Measurements from ENCODE around the gene RLBP1. TPM values are rescaled to one million over a fixed set of nuclear protein-coding genes. Genes with fewer than 3 reads are reported as not detected.

RLBP1 gene
- total RNA-seq, 1 donor from 2014 or later = not detected

DNA sequence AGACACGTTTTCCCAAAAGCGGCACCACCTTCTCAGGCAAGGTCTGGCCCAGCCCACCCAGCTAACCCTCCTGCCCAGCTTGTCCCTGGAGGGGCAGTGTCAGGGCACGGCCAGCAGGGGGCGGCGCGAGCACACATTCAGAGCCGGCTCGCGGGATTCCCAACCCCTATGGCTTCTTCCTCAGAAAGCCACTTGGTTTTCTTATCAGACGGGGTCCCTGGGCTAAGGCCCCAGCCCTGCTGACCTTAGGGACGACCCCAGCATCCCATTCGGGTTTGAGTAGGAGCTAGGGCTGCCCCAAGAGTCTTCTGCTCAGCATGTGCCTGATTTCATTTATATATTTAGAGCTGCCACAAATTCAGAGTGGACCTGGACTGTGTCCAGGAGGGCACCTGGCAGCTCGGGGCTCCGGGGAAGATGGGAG lies 14.5 kb downstream of the RLBP1 start:
- peak; percentile 68 for DNase-seq (ENCODE audit: low read depth)

DNA sequence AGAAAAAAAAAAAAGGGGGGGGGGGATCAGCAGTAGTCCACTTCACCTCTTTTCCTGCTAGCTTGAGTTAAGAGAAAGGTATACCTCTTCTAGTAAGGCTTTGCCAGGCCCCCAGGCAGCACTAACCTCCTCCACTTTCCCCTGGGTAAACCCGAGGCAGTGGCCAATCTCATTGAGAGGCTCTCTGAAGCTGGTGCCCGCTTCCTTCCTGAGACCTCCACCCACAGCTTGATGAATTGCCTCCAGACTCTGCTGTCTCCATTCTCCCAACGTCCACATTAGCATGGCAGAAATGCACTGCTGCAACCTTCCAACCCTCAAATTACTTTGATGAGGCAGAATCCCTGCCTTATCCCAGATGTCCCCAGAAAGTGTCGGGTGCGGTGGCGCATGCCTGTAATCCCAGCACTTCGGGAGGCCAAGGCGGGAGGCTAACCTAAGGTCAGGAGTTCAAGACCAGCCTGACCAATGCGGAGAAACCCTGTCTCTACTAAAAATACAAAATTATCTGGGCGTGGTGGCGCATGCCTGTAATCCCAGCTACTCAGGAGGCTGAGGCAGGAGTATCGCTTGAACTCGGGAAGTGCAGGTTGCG lies 15.3 kb downstream of the RLBP1 start:
- no peak for DNase-seq (ENCODE audit: low read depth)

DNA sequence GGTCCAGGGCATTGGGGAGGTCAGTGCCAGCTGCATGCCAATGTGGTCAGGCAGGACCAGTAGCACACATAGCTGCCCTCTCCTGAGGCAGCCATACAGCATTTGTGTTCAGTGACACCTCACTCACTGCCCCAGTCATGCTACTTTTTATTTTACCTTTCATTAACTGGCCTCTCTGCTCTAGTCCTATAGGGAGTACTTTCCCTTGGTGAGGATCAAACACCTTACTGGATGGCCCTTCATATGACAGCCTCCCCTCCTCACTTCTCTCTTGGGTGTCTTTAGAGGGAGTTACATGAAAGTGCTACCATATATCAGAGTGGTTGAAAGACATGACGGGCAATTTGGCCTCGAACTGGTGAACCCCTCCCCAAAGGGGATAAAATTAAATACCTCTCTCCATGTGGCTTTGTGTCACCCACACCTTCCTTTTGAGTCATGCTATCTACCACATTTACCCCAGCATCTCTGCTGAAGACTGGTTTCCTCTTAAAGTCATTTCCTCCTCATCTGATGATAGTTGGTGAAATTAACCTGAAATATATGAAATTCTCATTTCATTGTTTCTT lies 17.6 kb downstream of the RLBP1 start:
- DNase-seq (ENCODE audit: low read depth) = no peak

DNA sequence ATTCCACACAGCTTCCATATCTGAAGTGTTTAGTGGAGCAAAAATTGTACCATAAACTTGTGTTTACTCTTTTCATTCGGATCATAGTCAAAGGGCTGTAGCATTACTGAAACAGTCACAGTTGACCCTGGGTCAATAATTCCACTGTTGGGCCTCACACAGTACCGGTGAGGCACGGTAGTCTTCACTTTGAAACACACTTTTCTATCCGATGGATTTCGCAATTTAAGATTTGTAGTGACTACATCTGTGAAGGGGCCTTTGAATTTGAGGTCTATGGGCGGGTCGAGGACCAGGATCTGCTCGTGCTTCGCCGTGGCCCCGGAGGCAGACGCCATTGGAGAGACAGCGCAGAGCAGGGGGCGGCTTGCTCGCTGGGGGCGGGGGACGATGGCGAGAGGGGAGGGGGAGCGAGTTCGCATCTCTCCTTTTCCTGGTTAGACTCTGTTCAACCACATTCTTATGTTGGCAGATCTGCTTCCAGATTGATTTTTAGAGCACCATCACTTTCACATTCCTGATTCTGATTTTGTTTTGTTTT lies 19.8 kb downstream of the RLBP1 start:
- DNase-seq (ENCODE audit: low read depth) = no peak

DNA sequence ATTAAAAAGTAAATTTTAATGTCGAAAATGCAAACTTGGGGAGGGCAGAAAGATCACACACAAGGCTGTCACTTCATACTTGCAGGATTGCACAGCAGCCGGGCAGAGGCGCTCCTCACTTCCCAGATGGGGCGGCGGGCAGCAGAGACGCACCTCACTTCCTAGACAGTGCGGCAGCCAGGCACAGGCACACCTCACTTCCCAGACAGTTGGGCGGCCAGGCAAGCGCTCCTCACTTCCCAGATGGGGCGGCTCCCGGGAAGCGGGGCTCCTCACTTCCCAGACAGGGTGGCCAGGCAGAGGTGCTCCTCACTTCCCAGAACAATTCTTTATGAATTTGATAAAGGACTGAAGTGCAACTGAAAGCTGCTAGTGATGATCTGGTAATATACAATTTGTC lies 21.2 kb downstream of the RLBP1 start:
- no peak for DNase-seq (ENCODE audit: low read depth)

DNA sequence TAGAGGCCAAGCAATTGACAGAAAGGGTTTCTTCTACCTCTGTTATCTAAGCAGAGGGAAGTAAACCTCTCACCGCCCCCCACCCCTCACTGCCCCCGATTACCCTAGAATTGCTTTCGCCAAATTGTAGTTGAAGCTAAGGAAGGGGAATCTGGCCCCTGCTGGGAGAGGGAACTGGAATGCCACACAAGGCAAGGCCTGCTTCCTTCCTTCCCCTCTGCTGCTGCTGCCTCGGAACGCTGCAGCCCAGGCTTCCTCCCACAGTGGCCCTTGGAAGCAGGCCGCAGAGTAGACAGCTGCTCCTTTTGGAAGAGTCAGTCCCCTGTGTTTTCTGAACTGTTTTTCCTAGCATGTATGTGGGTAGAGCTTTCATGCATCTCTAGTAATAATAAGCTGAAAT lies 21.6 kb downstream of the RLBP1 start:
- no peak for DNase-seq (ENCODE audit: low read depth)

DNA sequence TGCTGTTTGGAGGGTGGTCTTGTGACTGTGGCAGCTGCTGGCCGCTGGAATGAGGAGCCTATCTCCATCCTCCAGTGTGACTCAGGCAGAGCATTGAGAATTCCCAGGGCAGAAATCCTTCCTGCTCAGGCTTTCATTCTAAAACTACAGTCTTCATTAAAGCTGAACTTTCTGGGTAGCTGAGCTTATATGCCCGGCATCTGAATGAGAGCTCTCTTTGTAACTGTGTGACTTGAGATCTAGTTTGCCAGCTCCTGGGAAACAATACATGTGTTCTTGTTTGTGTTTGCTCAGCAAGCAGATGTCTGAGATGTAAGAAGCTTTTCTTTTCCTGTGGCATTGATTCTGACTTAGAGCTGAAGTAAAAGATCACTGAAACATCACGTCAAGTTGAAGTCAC lies 22.4 kb downstream of the RLBP1 start:
- DNase-seq (ENCODE audit: low read depth) = no peak

DNA sequence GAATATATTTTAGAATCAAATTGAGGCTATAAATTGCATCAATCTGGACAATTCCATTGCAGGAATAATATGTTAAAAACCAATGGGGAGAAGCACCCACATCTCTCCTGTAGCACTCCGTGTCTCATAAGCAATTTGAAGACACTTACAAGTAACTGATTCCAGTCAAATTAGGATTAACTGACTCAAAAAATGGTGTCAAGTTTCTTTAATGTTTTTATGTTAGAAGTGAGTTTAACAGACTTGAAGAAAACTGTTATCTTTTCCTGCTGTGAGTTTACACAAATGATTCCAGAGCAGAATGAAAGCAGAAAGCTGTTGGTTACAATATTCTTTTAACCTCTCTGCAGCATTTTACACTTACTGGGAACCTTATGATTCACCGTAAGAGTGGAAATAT lies 23.2 kb downstream of the RLBP1 start:
- DNase-seq (ENCODE audit: low read depth) = no peak

DNA sequence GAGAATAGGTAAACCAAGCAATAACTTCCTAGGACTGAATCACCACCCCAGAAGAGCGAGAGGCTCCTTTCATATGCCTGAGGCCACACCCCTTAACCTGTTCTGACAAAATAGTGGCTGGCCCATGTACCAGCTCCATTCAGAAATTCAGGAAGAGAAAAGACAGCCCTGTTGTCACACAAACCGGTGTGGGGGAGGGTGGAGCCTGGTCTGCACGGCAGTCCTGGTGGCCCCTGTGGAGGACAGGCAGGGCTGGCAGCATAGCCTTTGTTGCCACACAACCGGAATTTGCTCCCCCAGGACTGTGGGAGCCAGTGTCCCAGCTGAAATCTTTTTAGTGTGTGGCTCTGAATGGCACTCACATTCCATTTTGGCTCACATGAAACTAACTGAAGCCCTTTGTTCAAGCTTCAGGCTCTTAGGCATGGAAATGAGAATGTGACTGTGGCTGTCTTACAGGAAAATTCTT lies 23.8 kb downstream of the RLBP1 start:
- peak; percentile 44 for DNase-seq (ENCODE audit: low read depth)

DNA sequence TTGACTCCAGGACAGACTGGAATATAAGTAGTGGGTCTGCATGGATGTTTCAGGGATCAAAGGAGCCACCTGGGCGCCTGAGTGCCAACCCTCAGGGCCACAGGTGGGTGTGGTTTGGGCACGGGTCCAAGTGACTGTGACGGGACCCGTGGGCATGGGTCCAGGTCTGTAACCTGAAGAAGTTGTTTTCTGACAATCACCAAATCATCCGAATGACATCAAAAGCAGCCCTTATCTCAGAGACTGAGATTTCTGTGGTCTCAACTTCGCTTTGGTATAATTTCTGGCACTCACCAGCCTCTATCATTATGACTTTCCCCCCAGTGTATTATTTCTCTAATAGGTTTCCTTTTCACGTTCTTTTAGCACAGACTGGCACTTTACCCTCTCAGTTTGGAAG lies 24.4 kb downstream of the RLBP1 start:
- no peak for DNase-seq (ENCODE audit: low read depth)

DNA sequence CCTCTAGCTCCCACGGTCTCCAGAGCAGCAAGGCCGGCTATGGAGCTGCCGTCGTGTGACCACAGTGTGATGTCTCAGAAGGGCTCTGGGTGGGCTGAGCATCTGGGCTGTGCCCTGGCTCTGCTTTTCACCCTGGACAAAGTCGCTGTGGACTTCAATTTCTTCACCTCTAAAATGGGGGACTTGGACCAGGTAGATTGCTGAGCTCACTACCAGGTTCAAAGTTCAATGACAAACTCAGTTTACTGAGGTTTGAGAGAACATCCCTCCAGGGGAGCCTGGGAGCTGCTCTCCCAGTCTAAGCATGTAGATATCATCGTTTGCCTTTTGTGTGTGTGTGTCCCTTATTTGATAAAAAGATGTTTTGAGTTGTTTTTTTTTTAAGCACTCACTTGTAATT lies 25.1 kb downstream of the RLBP1 start:
- no peak for DNase-seq (ENCODE audit: low read depth)

DNA sequence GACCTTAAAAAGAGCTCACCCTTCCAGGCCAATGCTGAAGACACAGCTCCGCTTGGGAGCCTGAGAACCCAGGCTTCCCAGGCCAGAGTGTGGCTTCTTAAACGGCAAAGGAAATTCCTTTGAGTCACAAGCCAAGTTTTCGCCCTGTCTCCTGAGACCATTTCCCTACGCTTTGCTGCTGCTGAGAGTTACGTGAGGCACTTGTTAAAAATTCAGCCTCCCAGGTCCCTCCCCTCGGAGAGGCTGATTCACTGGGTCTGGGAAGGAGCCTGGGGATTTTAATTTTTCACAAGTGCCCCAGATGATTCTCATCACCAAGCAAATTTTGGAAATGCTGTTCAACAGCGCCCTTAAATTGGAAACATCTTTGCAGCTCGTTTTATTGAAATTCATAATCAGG lies 25.5 kb downstream of the RLBP1 start:
- no peak for DNase-seq (ENCODE audit: low read depth)

DNA sequence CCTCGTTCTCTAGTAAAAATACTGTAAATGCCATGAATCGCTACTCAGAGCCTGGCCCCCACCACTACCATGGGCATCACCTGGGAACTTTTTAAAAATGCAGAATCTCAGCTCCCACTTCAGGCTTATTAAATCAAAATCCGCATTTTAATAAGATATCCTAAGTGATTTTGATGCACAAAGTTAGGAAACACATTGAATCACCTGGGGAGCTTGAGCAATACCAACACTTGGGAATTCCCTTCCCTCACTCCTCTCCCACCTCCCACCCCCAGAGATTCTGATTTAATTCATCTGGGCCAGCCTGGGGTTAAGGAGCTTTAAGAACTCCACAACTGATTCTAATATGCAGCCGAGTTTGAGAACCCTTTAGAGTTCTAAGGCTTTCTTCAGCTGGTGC lies 26.8 kb downstream of the RLBP1 start:
- no peak for DNase-seq (ENCODE audit: low read depth)

DNA sequence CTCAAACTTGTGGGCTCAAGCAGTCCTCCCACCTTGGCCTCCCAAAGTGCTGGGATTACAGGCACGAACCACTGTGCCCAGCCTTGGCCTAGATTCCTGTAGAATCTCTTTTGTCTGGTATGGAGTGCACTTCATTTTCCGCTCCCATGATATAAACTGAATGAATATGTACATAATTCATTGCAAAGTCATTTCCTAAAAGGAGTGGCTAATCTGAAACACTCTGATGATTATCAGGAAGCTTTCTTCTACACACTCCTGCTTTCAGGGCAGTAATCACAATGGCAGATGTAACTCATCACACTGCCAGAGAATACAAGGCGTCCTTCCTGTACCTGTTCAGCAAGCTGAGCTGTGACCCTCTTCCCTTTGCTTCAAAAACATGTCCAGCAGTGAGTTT lies 28.6 kb downstream of the RLBP1 start:
- DNase-seq (ENCODE audit: low read depth) = no peak

DNA sequence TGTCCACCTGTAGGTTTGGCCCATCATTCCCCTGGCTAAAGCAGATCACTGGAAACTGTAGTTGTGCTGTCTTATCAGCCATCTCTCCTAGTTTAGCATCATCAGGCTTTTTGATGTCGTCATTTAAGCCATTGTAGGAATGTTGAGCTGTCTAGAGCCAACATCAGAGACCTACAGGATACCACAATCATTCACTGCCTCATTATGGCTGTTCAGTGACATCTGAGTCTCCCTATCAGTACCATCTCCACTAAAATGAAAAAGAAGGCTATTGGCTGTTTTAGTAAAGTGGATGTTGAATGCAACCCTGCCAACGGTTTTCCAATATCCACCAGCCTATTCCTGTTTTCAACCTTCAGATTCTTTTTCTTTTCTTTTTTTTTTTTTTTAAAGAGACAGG lies 29.2 kb downstream of the RLBP1 start:
- DNase-seq (ENCODE audit: low read depth) = no peak

DNA sequence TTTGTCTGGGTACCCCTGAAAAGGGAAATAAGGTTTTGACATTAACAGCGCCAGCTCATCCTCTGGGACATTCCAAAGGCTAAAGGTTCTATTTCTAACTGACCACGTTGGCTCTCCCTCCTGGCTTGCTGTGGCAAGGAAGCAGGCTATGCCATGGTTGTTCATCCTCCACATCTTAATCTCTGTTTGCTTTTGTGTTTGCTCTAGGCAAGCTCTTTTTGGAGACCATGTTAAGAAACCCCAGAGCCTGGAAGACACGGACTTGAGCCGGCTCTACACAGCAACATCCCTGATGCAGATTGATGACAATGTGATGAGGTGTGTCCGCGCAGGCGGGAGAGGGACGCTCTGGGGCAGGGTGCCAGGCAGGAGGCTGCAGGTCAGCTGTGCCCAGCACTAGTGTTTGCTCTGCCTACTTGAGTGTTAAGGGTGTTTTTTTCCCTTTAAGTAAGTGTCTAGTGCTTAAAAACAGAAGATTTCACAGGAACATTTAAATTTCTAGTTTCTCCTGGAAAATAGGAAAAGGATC lies 33.3 kb downstream of the RLBP1 start:
- DNase-seq (ENCODE audit: low read depth) = no peak

DNA sequence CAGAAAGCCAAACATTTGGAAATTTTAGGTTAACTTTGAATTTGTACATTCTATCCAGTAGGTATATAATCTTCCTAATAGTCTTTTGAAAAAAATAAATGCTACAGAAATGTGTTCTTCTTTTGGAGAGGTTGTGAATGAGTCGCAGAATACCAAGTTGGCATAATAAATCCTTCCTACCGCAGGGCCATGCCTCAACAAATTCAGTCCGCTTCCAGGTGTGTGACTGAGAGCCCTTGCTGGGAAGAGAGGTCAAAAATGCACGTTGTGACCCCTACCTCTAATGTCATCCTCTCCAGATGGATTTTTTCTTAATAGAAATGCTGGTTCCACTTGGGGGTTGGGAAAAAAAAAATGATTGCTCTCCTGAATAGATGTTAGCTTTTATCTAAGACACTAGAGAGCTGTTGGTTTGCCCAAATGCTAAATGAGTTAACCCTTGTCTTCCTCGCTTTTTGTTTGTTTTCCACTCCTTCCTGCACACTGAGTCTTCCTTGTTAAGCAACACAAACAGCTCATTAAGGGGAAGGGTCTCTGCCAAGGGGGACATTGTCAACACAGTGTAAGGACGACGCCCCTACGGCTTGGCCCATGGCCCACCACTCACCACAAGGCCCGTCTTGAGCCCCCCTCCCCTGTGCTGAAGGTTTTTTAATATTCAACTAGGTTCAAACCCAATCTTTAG lies 33.9 kb downstream of the RLBP1 start:
- no peak for DNase-seq (ENCODE audit: low read depth)

DNA sequence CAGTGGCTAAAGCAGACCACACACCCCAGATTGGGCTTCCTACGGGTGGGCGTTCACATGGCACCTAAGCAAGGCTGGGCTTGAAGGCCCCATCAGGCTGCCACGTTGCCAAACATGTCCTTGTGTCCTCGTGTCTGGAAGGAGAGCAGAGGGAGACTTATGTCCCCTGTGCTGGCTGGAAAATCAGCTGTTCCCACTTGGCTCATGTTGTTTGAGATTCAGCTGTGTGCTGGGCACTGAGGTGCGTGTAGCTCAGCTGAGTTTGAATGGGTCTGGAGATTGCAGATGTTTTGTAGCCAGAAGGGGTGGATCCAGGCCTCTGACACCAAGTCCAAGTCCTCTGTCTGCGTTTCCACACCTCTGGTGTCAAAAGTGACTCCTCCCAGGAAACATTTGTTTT lies 34.6 kb downstream of the RLBP1 start:
- peak; percentile 55 for DNase-seq (ENCODE audit: low read depth)

DNA sequence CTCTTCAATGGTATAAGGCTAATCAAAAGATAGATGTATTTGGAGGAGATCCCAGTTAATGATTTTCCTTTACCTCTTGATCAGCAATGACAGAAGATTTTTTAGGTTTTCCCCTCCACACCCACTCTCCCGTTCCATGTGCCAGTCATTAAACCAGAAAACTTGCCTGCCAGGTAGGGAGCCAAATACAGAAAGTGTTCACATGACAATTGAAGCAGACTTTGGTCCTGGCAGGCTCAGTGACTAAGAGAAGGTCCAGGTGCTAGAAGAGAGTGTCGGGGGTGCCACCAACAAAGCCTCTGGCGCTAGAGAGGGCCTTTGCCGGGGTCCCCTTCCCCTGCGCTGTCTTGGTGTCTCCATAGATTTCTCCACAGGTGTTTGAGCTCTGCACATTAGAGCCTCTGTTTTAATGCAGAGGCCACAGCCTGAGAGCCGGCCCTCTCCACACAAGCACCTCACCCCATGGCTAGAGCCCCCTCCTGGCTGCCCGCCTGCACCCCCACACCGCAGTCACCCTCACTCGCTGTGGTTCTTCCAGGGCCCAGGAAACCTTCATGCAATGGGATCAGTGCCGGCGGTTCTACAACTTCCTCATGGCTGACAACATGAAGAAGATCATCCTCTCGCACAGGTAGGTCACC lies 36.4 kb downstream of the RLBP1 start:
- no peak for DNase-seq (ENCODE audit: low read depth)

DNA sequence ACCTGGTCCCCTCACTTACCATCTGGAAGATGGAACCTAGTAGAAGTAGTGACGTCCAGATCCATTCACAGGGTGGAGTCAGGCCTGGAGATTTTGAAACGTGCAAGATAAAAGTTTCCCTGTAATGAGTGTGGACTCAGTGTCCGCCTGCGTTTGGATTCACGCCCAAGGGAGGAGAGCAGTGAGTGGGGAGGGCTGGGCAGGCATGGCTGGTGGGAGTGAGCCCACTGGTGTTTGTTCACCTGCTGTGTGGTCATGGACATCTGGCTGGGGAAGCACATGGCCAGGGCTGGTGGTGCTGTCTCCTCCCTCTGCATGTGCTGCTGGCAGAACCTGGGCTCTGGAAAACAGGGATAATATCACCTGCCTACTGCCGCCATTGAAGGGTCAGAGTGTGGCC lies 37.0 kb downstream of the RLBP1 start:
- DNase-seq (ENCODE audit: low read depth) = peak; percentile 83

DNA sequence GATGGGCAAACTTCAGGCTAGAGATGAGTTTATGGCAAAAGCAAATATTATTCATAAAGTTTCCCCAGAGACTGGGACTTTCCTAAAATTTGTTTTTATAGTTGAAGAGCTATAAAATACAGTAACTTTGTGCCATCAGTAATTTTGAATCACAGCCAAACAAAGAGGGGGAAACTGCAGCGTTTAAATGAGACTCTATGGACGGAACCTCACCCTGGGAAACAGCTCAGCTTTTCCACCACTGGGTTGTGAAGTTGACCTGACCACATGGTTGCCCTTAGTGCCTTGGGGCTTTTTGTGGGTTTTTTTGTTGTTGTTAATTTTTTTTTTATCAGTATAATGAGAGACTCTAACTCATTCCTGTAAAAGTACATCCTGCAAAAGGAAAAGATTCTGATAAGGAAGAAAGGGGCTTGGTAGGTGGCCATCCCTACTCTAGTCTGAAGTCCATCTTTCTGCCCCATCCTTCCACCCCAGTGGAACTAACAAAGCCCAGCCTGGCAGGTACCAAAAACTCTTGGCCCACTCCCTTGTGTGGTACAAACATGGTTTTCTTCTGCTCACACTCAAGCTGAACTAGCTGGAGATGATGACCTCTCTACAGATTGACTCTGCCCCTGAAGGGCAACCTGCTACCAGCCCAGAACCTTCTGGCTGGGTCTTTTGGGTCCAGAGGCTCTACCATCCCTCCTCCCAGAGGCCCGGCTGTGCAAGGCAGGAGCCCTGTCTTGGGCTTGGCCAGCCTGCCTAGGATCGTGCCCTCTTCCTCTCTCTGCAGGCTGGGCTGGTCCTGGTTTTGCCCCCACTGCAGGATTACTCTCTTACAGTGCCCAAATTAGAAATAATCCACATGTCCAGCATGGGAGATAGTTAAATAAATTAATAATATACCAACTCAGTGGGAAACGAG lies 41.2 kb downstream of the RLBP1 start:
- DNase-seq (ENCODE audit: low read depth) = no peak

Measured in myocyte (in vitro differentiated cells).